Stimulated activated CD4-positive, alpha-beta T cell treated with anti-CD3 and anti-CD28 coated beads, Interleukin-4, amount 100 ng/mL, for 48 hours (primary cell): ENCODE measurements around the gene USP17L29.
"Not testable (repeated sequence)": the region's sequence is repeated elsewhere in the genome, so short reads cannot be mapped to it uniquely, and the experiment has no call there.

Experiments
- DNase-seq, 2 donors: peaks; one replicate each; pipeline ENCODE4 v3.0.0-alpha.2; 2020; ENCODE audit warnings: low read depth in 2 of 2

Gene USP17L29

GRCh38 chr4:9353338-9353737, at the start of gene USP17L29:
USP17L29 (plus strand) TSS chr4:9353638; CDS start chr4:9353638, 0 bp downstream.
- not testable (repeated sequence) for DNase-seq

GRCh38 chr4:9324191-9324590, 29.2 kb upstream of the USP17L29 start:
- not testable (repeated sequence) for DNase-seq

- DNase-seq, result not testable (repeated sequence)
Observed at GRCh38 chr4:9324865-9325264, 28.6 kb upstream of the USP17L29 start, which contains the start of gene USP17L24. USP17L24 (plus strand) TSS chr4:9325165; CDS start chr4:9325165, 0 bp downstream.

- DNase-seq, result not testable (repeated sequence)
Observed at GRCh38 chr4:9329611-9330010, 23.8 kb upstream of the USP17L29 start, which contains the start of gene USP17L25. USP17L25 (plus strand) TSS chr4:9329911; CDS start chr4:9329911, 0 bp downstream.

- not testable (repeated sequence) for DNase-seq
Observed at GRCh38 chr4:9334358-9334757, 19.1 kb upstream of the USP17L29 start, which contains the start of gene USP17L26. USP17L26 (plus strand) TSS chr4:9334658; CDS start chr4:9334658, 0 bp downstream.

GRCh38 chr4:9339103-9339502, 14.3 kb upstream of the USP17L29 start, which contains the start of gene USP17L5:
USP17L5 (plus strand) TSS chr4:9339403; CDS start chr4:9339403, 0 bp downstream.
- not testable (repeated sequence) for DNase-seq

- DNase-seq, result not testable (repeated sequence)
Observed at GRCh38 chr4:9343848-9344247, 9.6 kb upstream of the USP17L29 start, which contains the start of gene USP17L27. USP17L27 (plus strand) TSS chr4:9344148; CDS start chr4:9344148, 0 bp downstream.

- DNase-seq, result not testable (repeated sequence)
Observed at GRCh38 chr4:9348593-9348992, 4.8 kb upstream of the USP17L29 start, which contains the start of gene USP17L28. USP17L28 (plus strand) TSS chr4:9348893; CDS start chr4:9348893, 0 bp downstream.

GRCh38 chr4:9350866-9351265, 2.6 kb upstream of the USP17L29 start:
- DNase-seq, result not testable (repeated sequence)

- not testable (repeated sequence) for DNase-seq
Observed at GRCh38 chr4:9362829-9363228, 9.4 kb downstream of the USP17L29 start, which contains the start of gene USP17L30. USP17L30 (plus strand) TSS chr4:9363129; CDS start chr4:9363129, 0 bp downstream.

- not testable (repeated sequence) for DNase-seq
Observed at GRCh38 chr4:9379881-9380280, 26.4 kb downstream of the USP17L29 start.

- peak; percentile 38 to 50 for DNase-seq
Observed at GRCh38 chr4:9381012-9381534, 27.6 kb downstream of the USP17L29 start.

- DNase-seq, result no peak
Observed at GRCh38 chr4:9384126-9384525, 30.7 kb downstream of the USP17L29 start.

GRCh38 chr4:9389001-9389400, 35.6 kb downstream of the USP17L29 start:
- not testable (repeated sequence) for DNase-seq
